CD4-positive, CD25-positive, alpha-beta regulatory T cell (primary cell): ENCODE results near the gene SULF2. TPM values are rescaled to one million over a fixed set of nuclear protein-coding genes. Genes with fewer than 3 reads are reported as not detected.

Experiments used
- ATAC-seq, 2 donors: fragments of 150-1000 bp; cut with Tn5 transposase; one replicate each; pipeline ENCODE4 v1.10.0; 2021; ENCODE audit warnings: low read depth in 2 of 2, moderate number of reproducible peaks in 2 of 2, moderate library complexity in 1 of 2
- DNase-seq, 3 donors: peaks; one replicate each; pipeline versions ENCODE4 v3.0.0 to v3.0.0-alpha.2; 2012 to 2022; ENCODE audit warnings: mixed read lengths in 1 of 3
- H3K27ac ChIP-seq: one replicate; pipeline ENCODE4 v1.7.0; 2013; ENCODE audit warnings: mild to moderate bottlenecking, low read length; ENCODE audit not compliant: insufficient read depth, poor library complexity, severe bottlenecking
- H3K27me3 ChIP-seq: one replicate; pipeline ENCODE4 v1.7.0; 2013; ENCODE audit warnings: low read length; ENCODE audit not compliant: control insufficient read depth, insufficient read depth
- H3K36me3 ChIP-seq: one replicate; pipeline ENCODE4 v1.7.0; 2013; ENCODE audit warnings: mild to moderate bottlenecking, low read length, moderate library complexity; ENCODE audit not compliant: control insufficient read depth, insufficient read depth
- H3K4me1 ChIP-seq: 2 replicates; pipeline ENCODE4 v1.7.0; 2013; ENCODE audit warnings: mild to moderate bottlenecking, low read length; ENCODE audit not compliant: insufficient read depth, control insufficient read depth, poor library complexity, severe bottlenecking
- H3K4me3 ChIP-seq: one replicate; pipeline ENCODE4 v1.7.0; 2013; ENCODE audit warnings: low read depth, mild to moderate bottlenecking, low read length, moderate library complexity
- H3K9me3 ChIP-seq, 2 experiments: 1 replicate in 1 of 2; 2 replicates in 1 of 2; pipeline ENCODE4 v1.7.0; 2013; ENCODE audit warnings: low read length in 2 of 2, mild to moderate bottlenecking in 1 of 2, moderate library complexity in 1 of 2; ENCODE audit not compliant: control insufficient read depth in 2 of 2
- H3K27ac Mint-ChIP-seq, 3 donors: one replicate each; pipeline ENCODE4 v1.8.0; 2020 to 2022; ENCODE audit warnings: mild to moderate bottlenecking in 3 of 3, mixed read lengths in 3 of 3, moderate library complexity in 2 of 3
- H3K27me3 Mint-ChIP-seq: one replicate; pipeline ENCODE4 v1.8.0; 2022; ENCODE audit warnings: mild to moderate bottlenecking, mixed read lengths
- H3K36me3 Mint-ChIP-seq: one replicate; pipeline ENCODE4 v1.8.0; 2020; ENCODE audit warnings: mixed read lengths
- H3K4me1 Mint-ChIP-seq, 4 donors: one replicate each; pipeline ENCODE4 v1.8.0; 2020 to 2022; ENCODE audit warnings: mixed read lengths in 4 of 4, mild to moderate bottlenecking in 1 of 4
- H3K4me3 Mint-ChIP-seq, 4 donors: one replicate each; pipeline ENCODE4 v1.8.0; 2020 to 2022; ENCODE audit warnings: mild to moderate bottlenecking in 4 of 4, mixed read lengths in 4 of 4, moderate library complexity in 3 of 4
- H3K9me3 Mint-ChIP-seq, 7 donors: one replicate each; pipeline ENCODE4 v1.8.0; 2020 to 2022; ENCODE audit warnings: mixed read lengths in 7 of 7, mild to moderate bottlenecking in 3 of 7, moderate library complexity in 2 of 7
- polyA plus RNA-seq, 4 donors: library from polyadenylated mRNA; unstranded; fragments of 300-500 nt; fragmentation: Illumina TruSeq; gene quantifications; one replicate each; pipeline ENCODE4 v1.2.3, GENCODE V29; 2021
- total RNA-seq: library from RNA; stranded (reverse); gene quantifications from one replicate; pipeline ENCODE4 v1.2.3, GENCODE V29; 2022

SULF2 gene
- total and polyA plus RNA-seq, 5 donors from 2014 or later = 0.33 to 1.2 (median 0.74) TPM; not detected in 1

DNA sequence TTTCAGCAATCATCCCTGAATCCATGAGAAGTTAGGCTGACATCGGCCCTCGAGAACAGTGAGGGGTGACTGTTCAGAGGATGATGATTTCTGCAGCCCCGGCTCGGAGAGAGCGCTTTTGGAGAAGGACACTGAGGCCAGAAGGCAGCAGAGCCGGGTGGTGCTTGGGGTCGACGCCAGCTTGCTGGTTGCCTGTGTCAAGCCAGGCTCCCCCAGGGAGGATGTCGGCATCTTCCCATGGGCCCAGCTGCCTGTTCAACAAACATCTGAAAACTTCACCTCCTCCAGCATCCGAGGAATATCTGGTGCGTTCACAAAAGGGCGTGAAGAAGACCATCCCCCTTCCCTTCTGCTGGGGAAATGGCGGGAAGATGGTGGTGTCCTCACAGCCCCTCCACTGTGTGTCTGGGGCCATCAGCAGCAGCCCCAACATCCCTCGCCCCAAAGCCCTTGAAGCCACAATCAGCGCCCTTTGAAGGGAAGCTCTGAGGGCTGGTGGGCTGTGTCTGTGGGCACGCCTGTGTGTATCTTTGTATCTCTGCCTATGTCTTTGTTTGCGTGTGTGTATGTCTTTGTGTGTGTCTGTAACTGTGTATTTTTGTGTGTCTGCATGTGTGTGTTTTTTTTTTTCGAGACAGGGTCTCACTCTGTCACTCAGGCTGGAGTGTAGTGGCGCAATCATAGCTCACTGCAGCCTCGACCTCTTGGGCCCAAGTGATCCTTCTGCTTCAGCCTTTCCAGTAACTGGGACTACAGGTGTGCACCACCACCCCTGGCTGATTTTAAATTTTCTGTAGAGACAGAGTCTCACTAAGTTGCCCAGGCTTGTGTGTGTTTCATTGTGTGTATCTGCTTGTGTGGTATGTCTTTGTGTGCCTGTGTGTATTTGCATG lies 97.9 kb downstream of the SULF2 start:
- Histone ChIP-seq H3K4me3 (no peak overlapping the region), H3K27ac (no peak overlapping the region), H3K36me3 (no peaks in the 10 kb centered on the region), H3K9me3 (no peaks in the 10 kb centered on the region), H3K4me1 (no peaks in the 10 kb centered on the region), H3K27me3 (no peaks in the 10 kb centered on the region)
- H3K36me3 Mint-ChIP-seq = no peaks in the 10 kb centered on the region
- no peak overlapping the region for H3K4me3 Mint-ChIP-seq
- no peak for DNase-seq
- H3K4me1 Mint-ChIP-seq = no peaks in the 10 kb centered on the region
- peaks cover 7% of the 10 kb centered on the region for H3K27me3 Mint-ChIP-seq
- no peak for ATAC-seq
- peaks cover 0 to 2% (median 0%) of the 10 kb centered on the region in 7 donors for H3K9me3 Mint-ChIP-seq
- H3K27ac Mint-ChIP-seq = no peak overlapping the region

DNA sequence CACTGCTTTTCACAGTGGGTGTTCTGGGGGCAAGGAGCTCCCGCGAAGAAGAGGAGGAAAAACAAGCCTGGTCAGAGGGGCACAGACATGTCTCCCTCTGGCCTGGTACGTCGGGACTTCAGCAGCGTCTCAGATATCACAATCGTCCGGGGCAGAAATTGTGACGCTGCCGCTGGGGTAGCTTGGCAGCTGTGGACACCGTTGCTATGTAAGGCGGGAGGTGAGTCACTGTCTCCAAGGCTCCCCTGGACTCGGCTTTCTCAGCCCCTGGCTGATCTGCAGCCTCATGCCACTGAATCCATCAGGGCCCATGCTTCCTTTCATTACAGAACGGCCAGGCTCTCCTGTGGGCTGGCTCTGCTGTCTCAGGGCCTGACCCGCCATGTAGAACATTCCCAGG lies 98.7 kb downstream of the SULF2 start:
- H3K4me3 ChIP-seq = no peak overlapping the region
- Mint-ChIP-seq H3K27me3 (peaks cover 7% of the 10 kb centered on the region), H3K4me1 (no peaks in the 10 kb centered on the region), H3K27ac (no peak overlapping the region), H3K36me3 (no peaks in the 10 kb centered on the region), H3K4me3 (no peak overlapping the region), H3K9me3 (peaks cover 0 to 2% (median 0%) of the 10 kb centered on the region in 7 donors)
- H3K36me3 ChIP-seq = no peaks in the 10 kb centered on the region
- no peak for DNase-seq
- H3K9me3 ChIP-seq = no peaks in the 10 kb centered on the region
- ATAC-seq = no peak
- no peak overlapping the region for H3K27ac ChIP-seq
- H3K27me3 ChIP-seq = no peaks in the 10 kb centered on the region
- no peaks in the 10 kb centered on the region for H3K4me1 ChIP-seq

DNA sequence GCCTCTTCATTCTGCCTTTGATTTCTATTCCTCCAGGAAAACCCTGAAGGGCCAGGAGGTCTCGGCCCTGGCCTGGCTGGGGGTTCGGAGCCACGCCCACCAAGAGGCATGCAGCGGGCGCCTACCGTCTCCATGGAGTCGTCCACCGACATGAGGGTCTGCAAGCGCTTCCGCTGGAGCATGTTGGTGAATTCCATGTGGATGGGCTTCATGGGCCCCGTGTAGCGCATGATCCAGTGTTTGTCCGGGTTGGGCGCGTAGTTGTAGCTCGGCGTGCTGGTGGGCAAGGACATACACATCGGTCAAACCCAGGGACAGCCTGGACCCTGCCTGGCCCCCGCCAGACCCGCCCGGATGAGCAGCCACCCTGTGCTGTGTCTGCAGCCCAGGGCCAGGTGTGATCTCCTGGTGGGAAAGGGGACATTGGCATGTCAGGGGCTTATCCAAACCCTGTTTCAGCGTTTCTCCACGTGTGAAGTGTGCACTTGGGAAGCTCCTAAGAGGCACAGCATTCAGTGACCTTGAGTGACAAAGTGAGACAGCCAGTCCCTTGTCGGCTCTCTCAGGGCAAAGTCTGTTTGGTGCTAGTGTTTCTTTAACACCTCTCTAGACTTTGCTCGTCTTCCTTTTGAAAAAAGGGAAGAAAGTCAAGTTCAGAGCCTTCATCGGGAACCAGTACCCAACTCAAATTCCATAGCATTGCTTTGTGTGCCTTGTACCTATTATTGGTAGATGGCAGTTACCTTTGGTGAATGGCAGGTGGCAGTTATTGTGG lies 100.8 kb downstream of the SULF2 start:
- ATAC-seq = no peak
- Mint-ChIP-seq H3K4me1 (no peaks in the 10 kb centered on the region), H3K36me3 (no peaks in the 10 kb centered on the region), H3K27ac (no peak overlapping the region), H3K4me3 (no peak overlapping the region), H3K9me3 (peaks cover 0 to 2% (median 0%) of the 10 kb centered on the region in 7 donors), H3K27me3 (peaks cover 11% of the 10 kb centered on the region)
- Histone ChIP-seq H3K27me3 (no peaks in the 10 kb centered on the region), H3K4me1 (no peaks in the 10 kb centered on the region), H3K36me3 (no peaks in the 10 kb centered on the region), H3K27ac (no peak overlapping the region), H3K4me3 (no peak overlapping the region), H3K9me3 (no peaks in the 10 kb centered on the region)
- no peak for DNase-seq

DNA sequence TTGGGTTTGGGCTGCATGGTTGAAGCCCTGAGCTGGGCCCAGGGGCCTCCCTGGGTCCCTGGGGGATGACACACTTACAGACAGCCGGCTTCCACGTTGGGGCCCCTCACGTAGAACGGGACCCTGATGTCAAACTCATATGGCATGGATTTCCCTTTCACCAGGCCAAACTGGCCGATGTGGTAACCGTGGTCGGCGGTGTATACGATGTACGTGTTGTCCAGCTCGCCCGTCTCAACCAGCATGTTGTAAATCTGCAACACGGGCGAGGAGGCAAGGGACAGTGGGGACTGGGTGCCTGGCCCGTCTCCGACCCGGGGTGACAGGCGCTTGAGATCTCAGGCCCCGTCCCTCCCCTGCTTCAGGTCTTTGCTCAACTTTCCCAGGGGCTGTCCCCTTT lies 102.4 kb downstream of the SULF2 start:
- Mint-ChIP-seq H3K27ac (peak overlapping the region in 1 of 3 donors; percentile 48), H3K27me3 (peaks cover 7% of the 10 kb centered on the region), H3K36me3 (no peaks in the 10 kb centered on the region), H3K9me3 (no peaks in the 10 kb centered on the region), H3K4me3 (no peak overlapping the region), H3K4me1 (peaks cover 0 to 4% (median 2%) of the 10 kb centered on the region in 4 donors)
- no peaks in the 10 kb centered on the region for H3K9me3 ChIP-seq
- no peak overlapping the region for H3K27ac ChIP-seq
- H3K27me3 ChIP-seq = no peaks in the 10 kb centered on the region
- H3K36me3 ChIP-seq = no peaks in the 10 kb centered on the region
- DNase-seq (no peak), ATAC-seq (no peak)
- no peak overlapping the region for H3K4me3 ChIP-seq
- H3K4me1 ChIP-seq = no peaks in the 10 kb centered on the region

DNA sequence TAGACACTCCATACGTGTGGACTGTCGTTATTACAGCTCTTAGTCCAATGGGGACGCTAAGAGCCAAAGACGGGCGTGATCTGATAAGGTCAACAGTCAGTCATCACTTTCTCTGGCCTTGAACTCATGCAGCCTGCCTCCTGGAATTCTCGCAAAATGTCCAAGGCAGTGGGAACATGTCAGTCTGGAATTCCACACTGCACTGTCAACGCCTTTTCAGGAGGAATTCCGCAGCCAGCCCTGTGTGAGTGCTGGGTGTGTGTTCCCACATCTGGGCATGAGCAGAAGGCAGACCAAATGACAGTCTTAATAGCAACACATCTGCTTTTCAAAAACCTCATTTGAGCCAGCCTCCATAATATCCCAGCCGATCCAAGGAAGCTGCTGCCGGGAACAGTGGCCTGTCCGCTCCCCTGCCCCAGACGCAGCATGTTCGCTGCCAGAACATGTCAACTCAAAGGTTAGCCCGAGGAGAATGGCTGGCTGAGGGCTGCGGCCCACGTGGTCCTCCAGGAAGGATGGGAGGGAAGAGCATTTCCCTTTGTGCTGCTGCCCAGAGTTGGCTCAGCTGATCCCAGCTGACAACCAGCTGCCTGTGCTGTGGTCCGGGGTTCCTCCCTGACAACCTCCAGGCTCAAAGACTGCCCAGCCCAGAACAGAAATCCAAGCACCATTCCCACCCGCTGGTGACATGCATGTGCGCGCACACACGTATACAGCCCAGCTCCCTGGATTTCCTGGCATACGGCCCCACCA lies 103.1 kb downstream of the SULF2 start:
- H3K4me1 ChIP-seq = no peaks in the 10 kb centered on the region

DNA sequence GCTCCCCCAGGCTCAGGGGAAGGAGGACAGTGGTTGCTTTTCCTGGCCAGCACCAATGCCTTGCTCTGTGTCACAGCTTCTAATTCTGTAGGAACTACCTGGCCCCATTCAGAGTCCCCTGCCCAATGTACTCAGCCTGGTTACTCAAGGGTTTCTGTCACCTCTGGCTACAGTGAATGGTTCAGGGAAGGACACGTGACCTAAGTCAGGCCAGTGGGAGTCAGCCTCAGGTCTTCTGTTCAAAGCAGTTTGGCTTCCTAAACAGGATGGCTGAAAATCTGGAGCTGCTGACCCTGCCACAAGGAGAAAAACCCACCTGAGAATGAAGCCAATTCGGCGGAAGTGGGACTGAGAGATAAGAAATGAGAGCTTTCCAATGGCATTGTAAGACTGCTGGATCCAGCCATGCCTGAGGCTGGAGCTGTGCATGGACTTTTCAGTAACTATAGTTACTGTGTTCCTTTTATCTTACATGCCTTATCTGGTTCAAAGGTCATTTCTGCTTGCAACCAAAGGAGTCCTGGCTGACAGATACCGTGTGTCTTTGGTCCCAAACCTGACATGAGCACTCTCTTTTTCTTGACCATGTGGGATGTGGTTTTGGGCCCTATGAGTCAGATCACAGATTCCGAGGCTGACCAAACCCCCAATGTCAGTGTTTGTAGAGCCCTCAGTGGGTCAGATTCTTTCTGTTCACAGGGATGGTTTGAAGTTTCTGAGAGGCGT lies 104.3 kb downstream of the SULF2 start:
- no peak for DNase-seq
- Histone ChIP-seq H3K9me3 (no peaks in the 10 kb centered on the region), H3K27ac (no peak overlapping the region), H3K36me3 (no peaks in the 10 kb centered on the region), H3K4me1 (no peaks in the 10 kb centered on the region), H3K4me3 (no peak overlapping the region), H3K27me3 (no peaks in the 10 kb centered on the region)
- no peaks in the 10 kb centered on the region for H3K36me3 Mint-ChIP-seq
- no peak for ATAC-seq
- peaks cover 9% of the 10 kb centered on the region for H3K27me3 Mint-ChIP-seq
- H3K4me1 Mint-ChIP-seq = peaks cover 0 to 4% (median 2%) of the 10 kb centered on the region in 4 donors
- H3K27ac Mint-ChIP-seq = peak overlapping the region in 1 of 3 donors; percentile 60
- H3K9me3 Mint-ChIP-seq = no peaks in the 10 kb centered on the region
- no peak overlapping the region for H3K4me3 Mint-ChIP-seq

More for the DNA sequence above, 103.1 kb downstream of the SULF2 start:
- H3K27ac ChIP-seq = no peak overlapping the region
- H3K4me1 Mint-ChIP-seq = peaks cover 0 to 4% (median 2%) of the 10 kb centered on the region in 4 donors
- peaks cover 9% of the 10 kb centered on the region for H3K27me3 Mint-ChIP-seq
- H3K4me3 ChIP-seq = no peak overlapping the region
- no peaks in the 10 kb centered on the region for H3K27me3 ChIP-seq
- no peaks in the 10 kb centered on the region for H3K9me3 ChIP-seq
- no peaks in the 10 kb centered on the region for H3K36me3 Mint-ChIP-seq
- H3K9me3 Mint-ChIP-seq = no peaks in the 10 kb centered on the region
- peak overlapping the region in 1 of 3 donors; percentile 48 for H3K27ac Mint-ChIP-seq
- H3K4me3 Mint-ChIP-seq = no peak overlapping the region
- no peak for DNase-seq
- no peaks in the 10 kb centered on the region for H3K36me3 ChIP-seq
- no peak for ATAC-seq

DNA sequence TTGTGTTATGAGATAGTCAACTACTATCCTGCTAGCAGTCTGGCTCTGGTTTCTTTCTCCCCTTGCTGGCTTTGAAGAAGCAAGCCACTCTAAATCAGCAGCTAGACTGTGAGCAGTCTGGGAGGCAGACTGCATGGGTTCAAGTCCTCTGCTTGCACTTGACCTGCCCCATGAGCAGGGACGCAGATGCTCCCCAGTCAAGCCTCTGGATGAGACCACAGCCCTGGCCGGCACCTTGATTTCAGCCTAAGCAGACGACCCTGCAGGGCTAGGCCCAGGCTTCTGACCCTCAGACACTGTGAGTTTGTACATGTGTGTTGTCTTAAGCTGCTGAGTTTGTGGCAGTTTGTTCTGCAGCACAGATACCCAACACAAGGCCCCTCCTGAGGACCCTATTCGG lies 105.8 kb downstream of the SULF2 start:
- peaks cover 9% of the 10 kb centered on the region for H3K27me3 Mint-ChIP-seq
- Histone ChIP-seq H3K27ac (no peak overlapping the region), H3K36me3 (no peaks in the 10 kb centered on the region), H3K27me3 (no peaks in the 10 kb centered on the region), H3K9me3 (no peaks in the 10 kb centered on the region), H3K4me1 (no peaks in the 10 kb centered on the region), H3K4me3 (no peak overlapping the region)
- DNase-seq (no peak), ATAC-seq (no peak)
- H3K27ac Mint-ChIP-seq = no peak overlapping the region
- H3K36me3 Mint-ChIP-seq = no peaks in the 10 kb centered on the region
- H3K9me3 Mint-ChIP-seq = no peaks in the 10 kb centered on the region
- H3K4me3 Mint-ChIP-seq = peak overlapping the region in 1 of 4 donors; percentile 56
- peaks cover 0 to 4% (median 2%) of the 10 kb centered on the region in 4 donors for H3K4me1 Mint-ChIP-seq
